GM13977 (cell line): ENCODE data around the gene NEK9.

Source experiments
- DNase-seq: peaks from one replicate; pipeline ENCODE4 v3.0.0; 2012; ENCODE audit warnings: low spot score
- in situ Hi-C: fragments of 300-500 bp; cut with MboI; formaldehyde crosslinking; loops from one replicate; pipeline ENCODE4 v1.12.0; 2022; ENCODE audit warnings: low sequenced_read_pairs, low pct_unique_long_range_greater_than_20kb, mixed read lengths, inconsistent platforms; ENCODE audit not compliant: unreplicated experiment
- TF ChIP-seq, protein P1 (sequence below): IDR thresholded peaks from 2 replicates; pipeline ENCODE4 v1.5.1; 2012; ENCODE audit warnings: mild to moderate bottlenecking, control low read depth; ENCODE audit not compliant: insufficient read depth; ENCODE audit errors: extremely low read depth, missing control alignments

NEK9 gene

DNA sequence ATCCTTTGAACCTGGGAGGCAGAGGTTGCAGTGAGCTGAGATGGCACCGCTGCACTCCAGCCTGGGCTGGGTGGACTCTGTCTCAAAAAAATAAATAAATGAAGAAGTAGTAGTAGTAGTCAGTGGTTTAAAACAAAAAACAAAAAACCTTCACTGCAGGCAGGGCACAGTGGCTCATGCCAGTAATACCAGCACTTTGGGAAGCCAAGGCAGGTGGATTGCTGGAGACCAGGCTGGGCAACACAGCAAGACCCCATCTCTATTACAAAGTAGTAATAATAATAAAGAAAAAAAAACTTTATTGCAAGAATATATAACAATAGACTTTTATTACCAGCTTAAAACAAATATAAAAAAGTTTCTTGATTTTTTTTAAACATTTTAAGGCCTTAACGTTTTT is 13.8 kb upstream of the NEK9 start:
- DNase-seq = no peak
- in situ Hi-C loops = loop anchor here (25.0 kb wide), 1 partner anchor 347 kb away; no protein-coding TSS in a partner anchor
- TF ChIP-seq, protein P1, sequence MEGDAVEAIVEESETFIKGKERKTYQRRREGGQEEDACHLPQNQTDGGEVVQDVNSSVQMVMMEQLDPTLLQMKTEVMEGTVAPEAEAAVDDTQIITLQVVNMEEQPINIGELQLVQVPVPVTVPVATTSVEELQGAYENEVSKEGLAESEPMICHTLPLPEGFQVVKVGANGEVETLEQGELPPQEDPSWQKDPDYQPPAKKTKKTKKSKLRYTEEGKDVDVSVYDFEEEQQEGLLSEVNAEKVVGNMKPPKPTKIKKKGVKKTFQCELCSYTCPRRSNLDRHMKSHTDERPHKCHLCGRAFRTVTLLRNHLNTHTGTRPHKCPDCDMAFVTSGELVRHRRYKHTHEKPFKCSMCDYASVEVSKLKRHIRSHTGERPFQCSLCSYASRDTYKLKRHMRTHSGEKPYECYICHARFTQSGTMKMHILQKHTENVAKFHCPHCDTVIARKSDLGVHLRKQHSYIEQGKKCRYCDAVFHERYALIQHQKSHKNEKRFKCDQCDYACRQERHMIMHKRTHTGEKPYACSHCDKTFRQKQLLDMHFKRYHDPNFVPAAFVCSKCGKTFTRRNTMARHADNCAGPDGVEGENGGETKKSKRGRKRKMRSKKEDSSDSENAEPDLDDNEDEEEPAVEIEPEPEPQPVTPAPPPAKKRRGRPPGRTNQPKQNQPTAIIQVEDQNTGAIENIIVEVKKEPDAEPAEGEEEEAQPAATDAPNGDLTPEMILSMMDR = no peak

DNA sequence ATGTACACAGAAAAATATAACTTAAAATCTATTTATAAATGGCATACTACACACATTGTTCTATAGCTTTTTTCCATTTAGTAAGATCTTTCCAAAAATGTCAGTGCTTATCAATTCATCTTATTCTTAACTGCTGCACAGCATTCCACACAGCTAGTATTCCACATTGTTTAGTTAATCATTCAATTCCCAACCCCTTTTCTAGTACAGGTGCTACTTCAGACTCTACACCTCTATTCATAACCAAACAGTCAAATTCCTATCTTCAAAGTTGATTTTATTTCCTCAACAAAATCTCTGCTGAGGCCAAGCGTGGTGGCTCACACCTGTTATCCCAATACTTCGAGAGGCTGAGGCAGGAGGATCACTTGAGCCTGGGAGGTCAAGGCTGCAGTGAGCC is 12.3 kb upstream of the NEK9 start:
- TF ChIP-seq, protein P1 = no peak
- DNase-seq = no peak
- in situ Hi-C loops = loop anchor here (25.0 kb wide), 1 partner anchor 348 kb away; no protein-coding TSS in a partner anchor

DNA sequence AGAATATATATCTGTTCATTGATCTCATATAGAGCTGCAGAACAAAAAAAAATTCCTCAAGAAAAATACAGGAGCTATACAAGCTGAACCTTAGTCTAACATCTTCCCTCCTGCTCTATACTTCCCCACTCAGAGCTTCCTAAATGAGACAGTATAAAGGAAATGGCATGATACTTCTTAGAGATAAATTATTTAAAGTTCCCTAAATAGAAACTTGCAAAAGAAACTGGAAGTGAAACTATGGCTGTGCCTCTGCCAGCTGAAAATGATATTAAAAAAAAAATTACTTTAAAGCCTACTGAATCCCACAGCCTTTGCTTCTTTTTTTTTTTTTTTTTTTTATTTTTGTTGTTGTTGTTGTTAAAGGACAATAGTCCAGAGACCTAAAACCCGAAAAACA is 11.6 kb upstream of the NEK9 start:
- in situ Hi-C loops = loop anchor here (25.0 kb wide), 1 partner anchor 349 kb away; no protein-coding TSS in a partner anchor
- DNase-seq = no peak
- TF ChIP-seq, protein P1 = no peak

DNA sequence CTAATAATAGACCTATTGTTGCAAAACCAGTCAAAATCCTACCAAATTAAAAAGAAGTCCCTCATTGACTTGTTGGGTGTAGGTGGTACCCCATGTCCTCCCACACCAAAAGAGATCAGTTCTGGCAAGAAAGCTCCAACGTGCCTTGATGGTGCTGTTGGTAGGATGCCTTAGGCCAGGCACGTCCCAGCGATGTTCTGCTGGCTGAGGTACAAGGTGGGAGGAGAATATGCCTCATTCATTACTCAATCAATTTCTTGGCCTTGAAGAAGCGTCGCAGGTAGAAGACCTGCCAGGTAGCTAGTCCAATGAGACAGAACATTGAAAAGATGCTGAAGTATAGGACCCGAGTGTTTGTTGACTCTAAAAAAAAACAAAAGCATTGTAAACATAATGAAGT is 7.8 kb upstream of the NEK9 start:
- no peak for DNase-seq
- in situ Hi-C loops = loop anchor here (5.0 to 25.0 kb wide), 2 partner anchors 168 to 353 kb away; no protein-coding TSS in a partner anchor
- TF ChIP-seq, protein P1 = no peak

DNA sequence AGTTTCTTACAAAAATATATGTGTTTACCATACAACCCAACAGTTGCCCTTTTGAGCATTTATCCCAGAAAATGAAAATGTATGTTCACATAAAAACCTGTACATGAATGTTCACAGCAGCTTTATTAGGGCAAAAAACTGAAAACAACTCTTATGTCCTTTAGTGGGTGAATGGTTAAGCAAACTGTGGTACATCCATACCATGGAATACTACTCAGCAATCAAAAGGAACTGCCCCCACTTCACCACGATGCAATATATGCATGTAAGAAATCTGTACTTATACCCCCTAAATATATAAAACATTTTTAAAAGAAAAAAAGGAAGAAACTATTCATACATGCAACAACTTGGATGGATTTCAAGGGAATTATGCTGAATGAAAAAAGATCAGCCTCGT is 6.7 kb upstream of the NEK9 start:
- TF ChIP-seq, protein P1 = no peak
- in situ Hi-C loops = loop anchor here (5.0 to 25.0 kb wide), 2 partner anchors 169 to 354 kb away; no protein-coding TSS in a partner anchor
- no peak for DNase-seq

DNA sequence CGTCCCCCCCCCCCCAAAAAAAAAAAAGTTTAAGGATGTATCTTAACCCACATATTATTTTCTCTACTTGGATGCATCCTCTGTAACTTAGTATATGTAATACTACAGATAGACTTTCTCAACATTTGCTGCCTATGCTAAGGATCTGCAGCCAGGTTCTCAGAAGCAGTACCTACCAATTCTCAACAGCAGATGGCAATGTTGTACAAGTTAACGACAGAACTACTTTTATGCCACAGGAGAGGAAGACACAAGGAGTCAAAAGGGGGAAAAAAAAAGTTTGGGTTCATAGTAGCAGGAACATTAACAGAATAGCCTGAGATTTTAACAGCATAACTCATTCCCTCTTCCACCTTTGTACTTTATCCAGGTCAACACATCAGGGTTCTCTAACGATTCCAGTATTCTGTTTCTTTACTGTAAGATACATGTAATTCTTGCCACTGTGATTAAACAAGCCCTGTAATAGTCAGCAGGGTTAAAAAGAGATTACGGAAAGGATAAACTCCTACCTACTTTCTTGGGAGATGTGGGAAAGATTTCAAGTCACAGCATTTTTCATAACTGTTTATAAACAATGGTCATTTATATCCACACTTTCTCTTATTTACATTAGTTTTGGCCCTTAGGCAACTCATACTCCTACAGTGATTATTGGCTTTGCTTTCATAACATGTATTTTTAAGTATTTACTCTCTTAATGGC is 5.7 kb upstream of the NEK9 start:
- in situ Hi-C loops = loop anchor here (5.0 to 25.0 kb wide), 2 partner anchors 170 to 355 kb away; no protein-coding TSS in a partner anchor
- peak; percentile 43 for DNase-seq
- TF ChIP-seq, protein P1 = peak; percentile 79
